GM21576 (cell line): Measurements from ENCODE around the gene HLCS.

Experiments
- ATAC-seq: cut with Tn5 transposase; IDR thresholded peaks from one replicate; pipeline ENCODE4 v1.9.1; 2021; ENCODE audit warnings: mild to moderate bottlenecking, moderate library complexity; ENCODE audit not compliant: unreplicated experiment

HLCS gene

GRCh38 chr21:36887963-36888362 lies 78.5 kb downstream of the HLCS start:
- no peak for ATAC-seq

GRCh38 chr21:36883532-36884486 lies 82.7 kb downstream of the HLCS start:
- no peak for ATAC-seq

GRCh38 chr21:36882776-36883175 lies 83.7 kb downstream of the HLCS start:
- no peak for ATAC-seq

GRCh38 chr21:36881228-36881627 lies 85.2 kb downstream of the HLCS start:
- no peak for ATAC-seq

GRCh38 chr21:36879827-36880226 lies 86.6 kb downstream of the HLCS start:
- no peak for ATAC-seq

GRCh38 chr21:36877741-36878140 lies 88.7 kb downstream of the HLCS start:
- ATAC-seq, result no peak

GRCh38 chr21:36874665-36875064 lies 91.8 kb downstream of the HLCS start:
- ATAC-seq, result no peak

- no peak for ATAC-seq
Observed at GRCh38 chr21:36873513-36873912, 93.0 kb downstream of the HLCS start.

- ATAC-seq, result no peak
Observed at GRCh38 chr21:36867291-36867905, 99.1 kb downstream of the HLCS start.

- no peak for ATAC-seq
Observed at GRCh38 chr21:36866419-36866818, 100.0 kb downstream of the HLCS start.

GRCh38 chr21:36864974-36865373 lies 101.5 kb downstream of the HLCS start:
- ATAC-seq, result no peak

- ATAC-seq, result no peak
Observed at GRCh38 chr21:36863260-36863659, 103.2 kb downstream of the HLCS start.

- ATAC-seq, result no peak
Observed at GRCh38 chr21:36861595-36862323, 104.7 kb downstream of the HLCS start.

GRCh38 chr21:36860736-36861594 lies 105.5 kb downstream of the HLCS start:
- ATAC-seq, result no peak

- ATAC-seq, result no peak
Observed at GRCh38 chr21:36859744-36860501, 106.5 kb downstream of the HLCS start.

- no peak for ATAC-seq
Observed at GRCh38 chr21:36858320-36858957, 108.0 kb downstream of the HLCS start.

- no peak for ATAC-seq
Observed at GRCh38 chr21:36856643-36857042, 109.8 kb downstream of the HLCS start.

GRCh38 chr21:36854391-36854790 lies 112.1 kb downstream of the HLCS start:
- ATAC-seq, result no peak

GRCh38 chr21:36852864-36853263 lies 113.6 kb downstream of the HLCS start:
- no peak for ATAC-seq
